Keratinocyte (primary cell): Measurements from ENCODE around the gene CCDC7. TPM values are rescaled to one million over a fixed set of nuclear protein-coding genes. Genes with fewer than 3 reads are reported as not detected.
"Not testable (repeated sequence)": the region's sequence is repeated elsewhere in the genome, so short reads cannot be mapped to it uniquely, and the experiment has no call there.

Experiments
- DNase-seq: peaks from one replicate; pipeline ENCODE4 v3.0.0-alpha.2; 2011; ENCODE audit warnings: low read depth, missing footprints, low spot score
- FAIRE-seq: peaks from 2 replicates; lab custom pipeline; 2011; peaks lifted over from hg19 to GRCh38; lab: Jason Lieb, UNC
- H2AFZ ChIP-seq: 2 replicates; pipeline ENCODE4 v1.6.0; 2012; ENCODE audit warnings: low read length, control low read depth, inconsistent platforms; ENCODE audit not compliant: control insufficient read depth
- H3K27ac ChIP-seq: 2 replicates; pipeline ENCODE4 v1.5.1; 2011; ENCODE audit warnings: low read length; ENCODE audit not compliant: control insufficient read depth, insufficient read depth
- H3K27me3 ChIP-seq: 3 replicates; pipeline ENCODE4 v1.6.0; 2011; ENCODE audit warnings: low read length; ENCODE audit not compliant: control insufficient read depth, insufficient read depth; ENCODE audit errors: extremely low read depth
- H3K36me3 ChIP-seq, 2 experiments: 2 replicates in 1 of 2; 3 replicates in 1 of 2; pipeline ENCODE4 v1.5.1; 2011; ENCODE audit warnings: low read length in 2 of 2, mild to moderate bottlenecking in 1 of 2; ENCODE audit not compliant: control insufficient read depth in 2 of 2, insufficient read depth in 2 of 2; ENCODE audit errors: extremely low read depth in 1 of 2
- H3K4me1 ChIP-seq: 3 replicates; pipeline ENCODE4 v1.5.1; 2011; ENCODE audit warnings: low read length; ENCODE audit not compliant: control insufficient read depth, insufficient read depth; ENCODE audit errors: extremely low read depth
- H3K4me2 ChIP-seq: 3 replicates; pipeline ENCODE4 v1.6.0; 2011; ENCODE audit warnings: low read depth, low read length; ENCODE audit not compliant: control insufficient read depth, insufficient read depth; ENCODE audit errors: extremely low read depth
- H3K4me3 ChIP-seq, 3 experiments: fragments of 200-600 bp in 1 of 3; sonication (generic) in 1 of 3; 2 replicates in 2 of 3; 3 replicates in 1 of 3; pipeline ENCODE4 v1.5.1; 2011 to 2016; ENCODE audit warnings: low read length in 3 of 3, mild to moderate bottlenecking in 3 of 3, control low read depth in 2 of 3, inconsistent platforms in 1 of 3, low read depth in 1 of 3, mixed read lengths in 1 of 3, mixed run types in 1 of 3, moderate library complexity in 1 of 3; ENCODE audit not compliant: control insufficient read depth in 2 of 3, insufficient read depth in 2 of 3; ENCODE audit errors: extremely low read depth in 1 of 3
- H3K79me2 ChIP-seq: 2 replicates; pipeline ENCODE4 v1.6.0; 2012; ENCODE audit warnings: low read length; ENCODE audit not compliant: control insufficient read depth, insufficient read depth
- H3K9ac ChIP-seq: 3 replicates; pipeline ENCODE4 v1.6.0; 2011; ENCODE audit warnings: low read length; ENCODE audit not compliant: control insufficient read depth, insufficient read depth; ENCODE audit errors: extremely low read depth
- H3K9me1 ChIP-seq: 3 replicates; pipeline ENCODE4 v1.6.0; 2011; ENCODE audit warnings: low read length; ENCODE audit not compliant: control insufficient read depth, insufficient read depth; ENCODE audit errors: extremely low read depth
- H3K9me3 ChIP-seq: 2 replicates; pipeline ENCODE4 v1.5.1; 2012; ENCODE audit warnings: low read depth, low read length; ENCODE audit not compliant: control insufficient read depth
- H4K20me1 ChIP-seq: 3 replicates; pipeline ENCODE4 v1.6.0; 2011; ENCODE audit warnings: low read length; ENCODE audit not compliant: control insufficient read depth, insufficient read depth; ENCODE audit errors: extremely low read depth
- EZH2 ChIP-seq: IDR thresholded peaks from one replicate; pipeline ENCODE4 v1.6.1; 2012; ENCODE audit warnings: inconsistent platforms, mild to moderate bottlenecking, low read length, moderate library complexity
- dilution Hi-C: fragments of 300-500 bp; cut with MboI; formaldehyde crosslinking; loops from one replicate; pipeline ENCODE4 v1.7.0; 2020; ENCODE audit warnings: low sequenced_read_pairs; ENCODE audit not compliant: extremely low pct_ligation_motif_present
- polyA plus RNA-seq, 5 experiments: library from polyadenylated mRNA; depleted of rRNA in 3 of 5; stranded (reverse) in 3 of 5; stranded (forward) in 1 of 5; unstranded in 1 of 5; fragments of >200 nt; gene quantifications; 1 replicate in 1 of 5; 2 replicates in 3 of 5; 3 replicates in 1 of 5; pipeline versions ENCODE4 v1.2.1 to v1.2.3, GENCODE V29; 2011 to 2012; ENCODE audit warnings: missing spikeins in 2 of 5, low read depth in 1 of 5, low replicate concordance in 1 of 5
- TF ChIP-seq, protein P1 (sequence below), 3 experiments: IDR thresholded peaks in 1 of 3; conservative IDR thresholded peaks in 1 of 3; optimal IDR thresholded peaks in 1 of 3; 2 replicates in 2 of 3; 3 replicates in 1 of 3; pipeline versions ENCODE3 to v1.5.1; 2011; ENCODE audit warnings: low read length in 3 of 3, mild to moderate bottlenecking in 3 of 3, moderate library complexity in 2 of 3, control low read depth in 1 of 3, inconsistent platforms in 1 of 3; ENCODE audit not compliant: insufficient read depth in 2 of 3; ENCODE audit errors: extremely low read depth in 1 of 3

Gene CCDC7
- polyA plus RNA-seq, 1 donor (not counting 4 experiments of a cell fraction or from before 2014, with no cell fraction given): 1.1 TPM

DNA sequence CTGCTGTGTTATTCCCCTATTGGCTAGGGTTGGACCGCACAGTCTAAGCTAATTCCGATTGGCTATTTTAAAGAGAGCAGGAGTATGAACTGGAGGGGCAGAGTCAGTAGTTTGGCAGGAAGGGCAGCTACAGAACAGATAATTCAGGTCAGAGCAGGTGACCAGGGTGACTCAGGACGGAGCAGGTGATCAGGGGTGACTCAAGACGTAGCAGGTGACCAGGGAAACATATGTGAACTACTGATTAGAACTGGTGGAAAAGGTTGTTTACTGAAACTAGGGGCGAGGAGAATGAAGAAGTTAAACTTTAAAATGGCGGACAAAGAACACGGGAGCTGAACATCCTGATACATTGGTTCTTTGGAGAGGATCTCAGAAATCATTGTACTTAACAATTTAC, 102.3 kb downstream of the CCDC7 start:
- H3K27me3 ChIP-seq: no peaks in the 10 kb centered on the region
- no peak for FAIRE-seq
- dilution Hi-C loops: no loop called here

DNA sequence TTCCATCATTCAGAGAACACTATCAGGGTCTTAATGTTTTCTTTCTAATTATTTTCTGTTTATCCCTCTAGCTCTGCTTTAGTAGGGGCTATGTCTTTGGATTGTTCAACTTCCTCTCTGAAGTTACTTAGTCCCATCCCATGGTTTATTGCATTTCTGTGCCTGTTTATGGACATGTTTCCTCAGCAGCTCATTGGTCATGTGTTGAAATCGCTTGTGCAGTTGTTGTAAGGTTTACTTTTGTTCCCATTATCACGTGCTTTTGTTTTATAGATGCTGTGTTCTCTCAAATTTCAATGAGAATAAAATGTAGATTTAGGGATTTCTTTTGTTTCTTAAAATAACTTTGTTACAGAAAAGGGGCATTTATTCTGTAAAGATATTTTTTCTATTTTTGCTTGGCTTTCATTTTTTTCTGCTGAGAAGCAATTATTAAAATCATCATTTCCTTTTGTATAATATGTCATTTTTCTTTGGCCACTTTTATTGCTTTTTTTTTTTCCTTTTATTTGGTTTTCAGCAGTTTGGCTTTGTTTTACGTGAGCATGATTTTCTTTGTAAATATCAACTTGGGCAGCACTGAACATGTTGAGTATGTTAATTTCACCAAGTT, 110.9 kb downstream of the CCDC7 start:
- dilution Hi-C loops: no loop called here
- no peak for TF ChIP-seq EZH2
- TF ChIP-seq, protein P1, sequence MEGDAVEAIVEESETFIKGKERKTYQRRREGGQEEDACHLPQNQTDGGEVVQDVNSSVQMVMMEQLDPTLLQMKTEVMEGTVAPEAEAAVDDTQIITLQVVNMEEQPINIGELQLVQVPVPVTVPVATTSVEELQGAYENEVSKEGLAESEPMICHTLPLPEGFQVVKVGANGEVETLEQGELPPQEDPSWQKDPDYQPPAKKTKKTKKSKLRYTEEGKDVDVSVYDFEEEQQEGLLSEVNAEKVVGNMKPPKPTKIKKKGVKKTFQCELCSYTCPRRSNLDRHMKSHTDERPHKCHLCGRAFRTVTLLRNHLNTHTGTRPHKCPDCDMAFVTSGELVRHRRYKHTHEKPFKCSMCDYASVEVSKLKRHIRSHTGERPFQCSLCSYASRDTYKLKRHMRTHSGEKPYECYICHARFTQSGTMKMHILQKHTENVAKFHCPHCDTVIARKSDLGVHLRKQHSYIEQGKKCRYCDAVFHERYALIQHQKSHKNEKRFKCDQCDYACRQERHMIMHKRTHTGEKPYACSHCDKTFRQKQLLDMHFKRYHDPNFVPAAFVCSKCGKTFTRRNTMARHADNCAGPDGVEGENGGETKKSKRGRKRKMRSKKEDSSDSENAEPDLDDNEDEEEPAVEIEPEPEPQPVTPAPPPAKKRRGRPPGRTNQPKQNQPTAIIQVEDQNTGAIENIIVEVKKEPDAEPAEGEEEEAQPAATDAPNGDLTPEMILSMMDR (optimal IDR thresholded peaks at IDR 0.05 in 1 of 3, IDR thresholded peaks at IDR 0.05 in 1 of 3, conservative IDR thresholded peaks at IDR 0.05 in 1 of 3; ENCODE audit: extremely low read depth in 1 of 3, insufficient read depth in 2 of 3, low read length in 3 of 3): no peak
- Histone ChIP-seq H3K27ac (no peak overlapping the region), H3K9ac (no peak overlapping the region), H4K20me1 (no peaks in the 10 kb centered on the region), H3K4me2 (no peak overlapping the region), H3K27me3 (no peaks in the 10 kb centered on the region), H3K9me3 (no peaks in the 10 kb centered on the region), H3K79me2 (no peaks in the 10 kb centered on the region), H2AFZ (no peak overlapping the region), H3K4me3 (no peak overlapping the region), H3K4me1 (no peaks in the 10 kb centered on the region), H3K9me1 (no peaks in the 10 kb centered on the region), H3K36me3 (no peaks in the 10 kb centered on the region)
- FAIRE-seq (no peak), DNase-seq (no peak)

More for the DNA sequence above, 102.3 kb downstream of the CCDC7 start:
- Histone ChIP-seq H3K9ac (no peak overlapping the region), H3K36me3 (no peaks in the 10 kb centered on the region), H3K9me3 (no peaks in the 10 kb centered on the region), H3K27ac (no peak overlapping the region), H3K4me2 (no peak overlapping the region), H3K9me1 (no peaks in the 10 kb centered on the region), H3K79me2 (no peaks in the 10 kb centered on the region), H3K4me3 (no peak overlapping the region), H4K20me1 (no peaks in the 10 kb centered on the region), H2AFZ (no peak overlapping the region), H3K4me1 (no peaks in the 10 kb centered on the region)
- no peak for DNase-seq
- no peak for TF ChIP-seq EZH2
- TF ChIP-seq, protein P1 (optimal IDR thresholded peaks at IDR 0.05 in 1 of 3, IDR thresholded peaks at IDR 0.05 in 1 of 3, conservative IDR thresholded peaks at IDR 0.05 in 1 of 3; ENCODE audit: extremely low read depth in 1 of 3, insufficient read depth in 2 of 3, low read length in 3 of 3): no peak

DNA sequence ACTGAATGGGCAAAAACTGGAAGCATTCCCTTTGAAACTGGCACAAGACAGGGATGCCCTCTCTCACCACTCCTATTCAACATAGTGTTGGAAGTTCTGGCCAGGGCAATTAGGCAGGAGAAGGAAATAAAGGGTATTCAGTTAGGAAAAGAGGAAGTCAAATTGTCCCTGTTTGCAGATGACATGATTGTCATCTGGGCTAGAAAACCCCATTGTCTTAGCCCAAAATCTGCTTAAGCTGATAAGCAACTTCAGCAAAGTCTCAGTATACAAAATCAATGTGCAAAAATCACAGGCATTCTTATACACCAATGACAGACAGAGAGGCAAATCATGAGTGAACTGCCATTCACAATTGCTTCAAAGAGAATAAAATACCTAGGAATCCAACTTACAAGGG, 116.8 kb downstream of the CCDC7 start:
- H3K4me1 ChIP-seq, H3K4me2 ChIP-seq, H3K27ac ChIP-seq, H3K27me3 ChIP-seq, H4K20me1 ChIP-seq, H3K4me3 ChIP-seq, H3K79me2 ChIP-seq, dilution Hi-C loops, FAIRE-seq, H2AFZ ChIP-seq, H3K9me3 ChIP-seq, H3K9ac ChIP-seq, H3K9me1 ChIP-seq, H3K36me3 ChIP-seq, DNase-seq: not testable (repeated sequence)
